Measurements from ENCODE around the gene CERS3. TPM values are rescaled to one million over a fixed set of nuclear protein-coding genes. Genes with fewer than 3 reads are reported as not detected.

CERS3 gene
- total and polyA plus RNA-seq, 10 of the 15 experiments (the other 5 are each of a cell fraction or from before 2014, with no cell fraction given), result not detected

- no peak overlapping the region for H3K4me3 ChIP-seq
- in situ Hi-C loops (cut with MboI) (no loop called here), intact Hi-C loops (cut with micrococcal nuclease; ENCODE audit: unreplicated experiment) (no loop called here)
- H3K4me1 ChIP-seq (ENCODE audit: control insufficient read depth, insufficient read depth, low read length), result no peaks in the 10 kb centered on the region
- RAD21 ChIA-PET (ENCODE audit: unreplicated experiment), result no interaction called here
- 27% methylated on average over 4 of the region's 4 CpGs for WGBS (ENCODE audit: insufficient coverage, insufficient replicate concordance, low lambda C conversion rate, missing lambda C conversion rate)
- H3K27ac ChIP-seq (ENCODE audit: control insufficient read depth, insufficient read depth), result no peak overlapping the region
- no peak overlapping the region for H3K4me2 ChIP-seq (ENCODE audit: control insufficient read depth, insufficient read depth)
- no peaks in the 10 kb centered on the region for H3K36me3 ChIP-seq (ENCODE audit: control insufficient read depth in 2 of 2, insufficient read depth in 2 of 2, low read length in 1 of 2)
- no peaks in the 10 kb centered on the region for H3K79me2 ChIP-seq (ENCODE audit: control insufficient read depth, insufficient read depth, low read length)
- H2AFZ ChIP-seq (ENCODE audit: control insufficient read depth, low read depth, low read length), result no peak overlapping the region
- POLR2A ChIA-PET, result no interaction called here
- SMC1A ChIA-PET (ENCODE audit: uncharacterized antibody, unreplicated experiment), result no interaction called here
- H3K9ac ChIP-seq (ENCODE audit: control insufficient read depth, insufficient read depth, low read length), result no peak overlapping the region
- no peaks in the 10 kb centered on the region for H3K27me3 ChIP-seq (replicated peaks in 1 of 2; ENCODE audit: control insufficient read depth in 2 of 2, insufficient read depth in 2 of 2, low read length in 1 of 2)
- H4K20me1 ChIP-seq (ENCODE audit: control insufficient read depth, insufficient read depth), result no peaks in the 10 kb centered on the region
- CTCF ChIA-PET, result interaction anchor here (0.8 kb wide), 1 partner anchor 9 kb away, joined by 3 read pairs; no protein-coding TSS in a partner anchor
- FAIRE-seq (no peak), ATAC-seq (no peak), DNase-seq (ENCODE audit: low read depth, low spot score) (no peak)
- no TSS peak for BruUV-seq (replicated peaks)
- TF ChIP-seq NKRF (conservative IDR thresholded peaks at IDR 0.05), result no peak
- no peak for TF ChIP-seq CBX5 (IDR thresholded peaks at IDR 0.05; ENCODE audit: low read depth)
- TF ChIP-seq TCF3 (IDR thresholded peaks at IDR 0.05; ENCODE audit: borderline replicate concordance, insufficient read depth, low read depth, low read length), result no peak
- no peak for TF ChIP-seq PRDM15 (CRISPR knock-in tag; IDR thresholded peaks at IDR 0.05)
- no peak for TF ChIP-seq BCL3 (IDR thresholded peaks at IDR 0.05; ENCODE audit: borderline replicate concordance, insufficient read depth, low read depth, low read length, poor library complexity, severe bottlenecking)
- TF ChIP-seq IRF4 (IDR thresholded peaks at IDR 0.05; ENCODE audit: low read depth, low read length), result no peak
- H3K9me3 ChIP-seq (replicated peaks; ENCODE audit: control insufficient read depth, insufficient read depth, low read length), result no peaks in the 10 kb centered on the region
Measured at GRCh38 chr15:100500226-100500990, 28.3 kb downstream of the CERS3 start.
